Measurements from ENCODE around the gene VAMP2.

VAMP2 gene

GRCh38 chr17:8155231-8155995 lies 7.3 kb downstream of the VAMP2 start:
- no peak for DNase-seq (ENCODE audit: low spot score)

GRCh38 chr17:8154608-8155155 lies 8.1 kb downstream of the VAMP2 start:
- no peak for DNase-seq (ENCODE audit: low spot score)

GRCh38 chr17:8153957-8154607 lies 8.7 kb downstream of the VAMP2 start:
- peak; percentile 69 for DNase-seq (ENCODE audit: low spot score)

GRCh38 chr17:8153525-8153956 lies 9.2 kb downstream of the VAMP2 start:
- no peak for DNase-seq (ENCODE audit: low spot score)

DNA sequence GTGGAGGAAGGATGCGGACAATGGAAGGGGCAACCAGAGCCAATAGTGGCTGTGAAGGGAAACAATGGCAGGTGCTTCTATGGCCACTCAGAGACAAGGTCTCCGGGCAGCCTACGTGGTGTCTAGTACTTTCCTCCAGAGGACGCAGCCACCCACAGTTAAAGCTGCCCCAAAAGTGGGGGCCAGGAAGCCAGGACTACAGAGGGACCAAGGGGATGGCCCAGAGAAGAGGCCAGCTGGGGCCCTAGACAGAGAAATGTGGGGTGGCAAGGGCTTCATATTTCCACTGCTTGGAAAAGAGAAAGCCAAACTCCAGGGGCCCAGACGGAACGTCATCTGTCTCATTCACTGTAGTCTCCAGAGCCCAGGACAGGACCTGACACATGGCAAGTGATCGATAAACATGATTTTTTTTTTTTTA lies 9.7 kb downstream of the VAMP2 start:
- DNase-seq (ENCODE audit: low spot score), result no peak

GRCh38 chr17:8152112-8152775 lies 10.5 kb downstream of the VAMP2 start, which contains the start of gene PER1:
Gene PER1, minus strand, starts transcription at chr17:8152404. Its CDS starts 1,698 bp downstream, at chr17:8150706.
- peak; percentile 90 for DNase-seq (ENCODE audit: low spot score)

DNA sequence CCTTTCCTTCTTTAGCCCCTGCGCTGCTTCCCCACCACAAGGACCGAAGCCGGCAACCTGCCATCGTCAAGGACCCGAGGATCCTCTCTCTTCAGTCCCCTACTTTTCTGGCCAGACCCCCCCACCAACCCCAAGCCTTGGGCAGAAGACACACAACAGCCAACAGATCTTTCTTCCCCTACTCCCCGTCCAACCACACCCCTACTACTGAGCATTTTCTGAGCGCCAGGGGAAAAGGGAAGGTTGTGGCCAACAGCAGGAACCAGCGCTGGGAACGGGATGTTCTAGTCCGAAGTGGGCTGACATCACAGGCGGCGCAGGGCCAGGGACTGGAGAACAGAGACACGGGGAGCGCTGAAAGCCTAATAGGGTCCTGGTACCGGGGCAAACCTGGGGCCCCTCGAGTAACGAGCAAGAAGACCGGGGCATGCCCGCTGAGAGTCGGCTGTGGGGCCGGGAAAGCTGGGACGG lies 11.1 kb downstream of the VAMP2 start:
- DNase-seq (ENCODE audit: low spot score), result peak; percentile 33

DNA sequence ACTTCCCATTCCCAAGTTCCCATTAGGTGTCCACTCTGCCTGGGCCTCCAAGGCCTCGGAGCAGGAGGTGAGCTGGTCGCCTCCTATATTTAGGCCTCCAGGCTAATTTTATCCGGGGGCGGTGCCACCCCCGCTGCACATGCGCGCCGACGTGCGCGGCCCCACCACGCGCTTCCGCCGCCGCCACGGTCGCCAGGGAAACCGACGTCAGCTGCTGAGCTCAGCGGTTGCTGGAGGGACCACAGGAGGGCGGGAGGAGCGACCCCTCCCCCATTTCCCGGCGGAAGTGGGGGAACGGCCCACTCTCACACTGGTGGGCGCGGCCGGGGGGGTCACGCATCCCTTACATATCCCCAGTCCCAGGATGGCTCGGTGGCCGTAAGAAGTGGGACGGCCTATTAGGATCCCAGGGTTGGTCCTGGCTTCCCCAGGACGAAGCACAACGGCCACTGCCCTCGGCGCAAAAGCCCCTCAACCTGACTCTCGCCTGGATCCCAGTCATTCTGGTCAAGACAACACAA lies 11.6 kb downstream of the VAMP2 start:
- DNase-seq (ENCODE audit: low spot score), result peak; percentile 85

DNA sequence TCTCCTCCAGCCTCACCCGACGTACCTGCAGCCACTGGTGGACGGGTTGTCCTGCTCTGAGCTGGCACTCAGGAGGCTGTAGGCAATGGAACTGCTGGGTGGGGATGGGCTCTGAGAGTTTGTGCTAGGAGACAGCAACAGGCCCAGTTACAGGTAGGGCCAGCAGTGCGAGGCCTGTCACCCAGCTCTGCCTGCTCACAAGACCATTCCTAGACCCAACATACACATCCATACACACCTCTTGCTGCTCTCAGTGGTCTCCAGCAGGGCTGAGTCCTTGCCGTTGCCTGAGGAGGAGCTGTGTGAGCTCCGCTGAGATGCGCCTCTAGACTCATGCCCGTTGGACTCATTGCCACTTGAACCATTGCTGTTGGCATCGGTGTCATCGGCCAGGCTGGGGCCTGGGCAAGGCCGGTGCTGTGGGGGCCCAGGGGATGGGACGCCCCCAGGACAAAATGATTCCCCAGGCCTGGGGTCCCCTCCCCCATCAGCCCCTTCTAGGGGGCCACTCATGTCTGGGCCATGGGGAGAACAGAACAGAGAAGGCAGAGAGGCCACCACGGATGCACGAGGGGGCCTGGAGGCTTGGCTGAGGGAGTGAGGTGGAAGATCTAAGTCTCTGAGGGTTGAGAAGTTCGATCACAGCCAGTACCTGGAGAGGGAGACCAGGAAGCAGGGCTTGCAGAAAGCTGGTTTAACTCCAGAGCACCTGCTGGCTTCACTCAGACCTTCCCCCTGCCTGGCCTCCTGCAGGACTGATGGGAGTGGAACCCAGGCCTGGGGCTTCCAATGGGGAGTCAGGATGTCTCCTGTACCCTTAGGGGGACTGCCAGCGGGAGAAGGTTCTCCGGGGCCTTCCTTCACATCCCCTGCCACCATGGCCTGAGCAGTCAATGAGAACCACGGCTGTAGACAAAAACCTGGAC lies 12.3 kb downstream of the VAMP2 start:
- DNase-seq (ENCODE audit: low spot score), result no peak

GRCh38 chr17:8149419-8150193 lies 13.1 kb downstream of the VAMP2 start:
- no peak for DNase-seq (ENCODE audit: low spot score)

DNA sequence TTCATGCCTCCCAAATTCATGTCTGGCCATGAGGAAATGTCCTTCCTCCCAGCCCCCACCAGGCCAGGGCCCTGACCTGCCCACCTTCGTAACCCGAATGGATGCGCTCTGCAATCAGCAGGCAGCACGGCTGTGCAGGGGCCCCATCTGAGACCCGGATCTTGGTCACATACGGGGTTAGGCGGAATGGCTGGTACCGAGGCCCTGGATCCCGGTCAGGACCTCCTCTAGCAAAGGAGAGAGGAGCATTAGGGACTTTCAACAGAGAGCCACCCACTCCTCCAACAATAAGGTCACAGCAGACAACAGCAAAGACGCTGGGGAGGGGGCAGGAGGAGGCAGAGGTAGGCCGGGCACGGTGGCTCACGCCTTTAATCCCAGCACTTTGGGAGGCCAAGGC lies 14.2 kb downstream of the VAMP2 start:
- no peak for DNase-seq (ENCODE audit: low spot score)

- no peak for DNase-seq (ENCODE audit: low spot score)
Observed at GRCh38 chr17:8147805-8148404, 14.8 kb downstream of the VAMP2 start.

DNA sequence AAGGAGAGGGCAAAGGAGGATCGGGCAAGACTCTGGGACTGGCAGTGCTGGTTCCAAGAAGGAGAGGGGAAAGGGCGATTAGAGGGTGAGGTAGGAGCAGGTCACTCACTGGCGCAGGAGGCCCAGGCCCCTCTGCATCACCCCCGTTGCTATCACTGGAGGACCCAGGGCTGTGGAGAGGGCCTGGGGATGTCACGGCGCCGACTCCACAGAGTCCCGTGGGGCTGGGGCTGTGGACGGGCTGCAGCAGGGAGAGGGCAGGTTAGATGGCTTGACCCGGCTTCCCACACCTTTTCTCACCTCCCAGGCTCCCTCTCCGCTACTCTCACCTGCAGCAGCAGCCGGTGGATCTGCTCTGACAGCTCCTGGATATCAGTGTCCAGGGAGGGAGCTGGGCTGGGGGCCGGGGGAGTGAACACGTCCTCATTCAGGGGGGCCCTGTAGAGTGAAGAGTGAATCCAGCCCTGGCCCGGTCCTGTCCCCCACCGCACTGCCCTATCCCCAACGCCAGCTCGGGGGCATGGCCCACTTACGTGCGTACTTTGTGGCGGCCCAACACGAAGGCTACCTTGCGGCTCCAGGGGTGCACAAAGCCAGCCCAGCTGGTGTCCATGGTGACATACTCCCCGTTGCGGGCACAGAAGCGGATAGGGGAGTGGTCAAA lies 15.5 kb downstream of the VAMP2 start:
- no peak for DNase-seq (ENCODE audit: low spot score)

- no peak for DNase-seq (ENCODE audit: low spot score)
Observed at GRCh38 chr17:8146381-8147140, 16.2 kb downstream of the VAMP2 start.

DNA sequence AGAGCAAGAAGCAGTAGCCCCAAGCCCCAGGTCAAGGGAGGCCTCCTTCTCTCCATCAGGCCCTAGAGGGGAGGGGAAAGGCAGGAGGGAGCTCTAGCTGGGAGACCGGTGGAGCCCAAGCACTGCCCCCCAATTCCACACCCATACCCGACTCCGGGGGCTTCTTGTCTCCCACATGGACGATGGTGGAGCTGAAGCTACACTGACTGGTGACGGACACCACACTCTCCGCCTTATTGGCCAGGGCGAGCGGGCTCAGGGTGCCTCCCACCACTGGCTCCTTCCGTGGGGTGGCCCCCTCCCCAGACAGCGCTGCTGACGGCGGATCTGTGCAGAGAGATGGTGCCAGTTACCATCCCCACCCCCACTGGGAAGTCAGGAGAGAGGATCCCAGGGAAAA lies 16.9 kb downstream of the VAMP2 start:
- no peak for DNase-seq (ENCODE audit: low spot score)

DNA sequence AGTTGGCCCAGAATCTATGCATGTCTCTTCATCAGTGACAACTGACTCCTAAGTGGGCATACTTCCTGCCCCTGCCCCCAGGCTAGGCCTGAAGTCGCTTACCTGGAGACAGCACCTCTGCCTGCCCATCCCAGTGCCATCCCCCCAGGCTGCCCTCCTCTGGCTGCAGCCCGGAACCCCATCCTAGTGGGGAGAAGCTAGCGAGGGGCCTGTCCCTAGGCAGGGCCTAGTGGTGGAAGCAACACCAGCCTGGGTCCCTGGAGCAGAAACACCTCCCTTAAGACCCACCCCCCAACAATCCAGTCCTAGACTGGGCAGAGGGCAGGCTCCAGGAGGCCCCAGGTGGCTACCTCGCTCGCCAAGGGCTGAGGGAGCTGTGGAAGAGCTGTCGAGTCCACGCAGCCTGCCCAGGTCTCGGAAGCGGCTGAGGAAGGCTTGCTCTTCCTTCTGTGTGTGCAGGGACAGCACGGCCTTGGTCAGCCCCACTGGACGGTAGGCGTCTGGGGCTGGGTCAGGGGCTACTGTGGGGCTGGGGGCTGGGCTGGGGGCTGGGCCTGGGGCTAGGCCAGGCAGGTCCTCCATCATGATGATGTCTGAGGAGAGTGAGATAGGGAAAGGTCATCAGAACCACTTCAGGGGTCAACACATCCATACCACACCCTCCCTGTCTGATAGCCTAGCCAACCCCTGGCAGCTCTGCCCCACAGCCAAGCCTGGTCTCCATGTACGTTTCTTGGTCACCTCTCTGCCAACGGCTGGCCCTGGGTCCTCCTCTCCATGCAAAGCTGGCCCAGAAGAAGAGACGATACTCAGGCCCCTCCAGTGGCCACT lies 18.1 kb downstream of the VAMP2 start:
- no peak for DNase-seq (ENCODE audit: low spot score)

DNA sequence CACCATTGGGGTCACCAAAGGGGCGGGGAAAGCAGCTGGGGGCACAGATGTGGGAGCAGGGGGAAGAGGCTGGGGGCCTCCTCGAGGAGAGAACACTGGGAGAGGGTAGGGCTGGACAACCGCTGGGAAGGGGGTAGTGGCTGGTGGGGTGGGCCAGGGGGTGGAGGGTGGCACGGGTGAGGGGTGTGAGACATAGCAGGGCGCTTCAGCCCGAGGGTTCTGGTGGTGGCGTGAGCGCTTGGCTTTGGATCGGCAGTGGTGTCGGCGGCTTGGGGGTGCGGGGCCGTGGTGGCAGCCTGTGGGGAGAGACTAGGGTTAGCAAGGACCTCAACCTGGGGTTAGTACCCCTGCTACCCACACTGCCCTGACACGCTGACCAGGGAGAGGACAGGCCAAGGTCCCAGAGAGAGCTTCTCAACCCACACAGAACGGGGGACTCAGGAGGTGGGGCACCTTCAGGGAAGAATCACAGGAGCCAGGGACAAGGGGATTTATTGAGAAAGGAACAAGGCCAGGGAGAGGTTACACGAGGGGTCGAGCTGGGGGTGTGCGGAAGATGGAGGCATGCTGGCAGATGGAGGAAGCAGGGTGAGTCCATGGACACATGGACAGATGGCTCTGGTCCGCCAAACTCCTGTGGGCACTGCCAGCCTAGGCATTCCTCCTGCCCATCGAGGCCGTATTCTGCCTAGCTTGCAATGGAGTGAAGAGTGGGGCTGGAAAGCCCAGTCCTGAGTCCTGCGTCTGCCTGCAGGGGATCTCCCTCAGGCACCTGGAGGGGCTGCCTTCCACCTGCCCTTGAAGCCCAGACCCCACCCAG lies 19.0 kb downstream of the VAMP2 start:
- DNase-seq (ENCODE audit: low spot score), result no peak
